ENCODE results near the gene PAIP2B. TPM values are rescaled to one million over a fixed set of nuclear protein-coding genes. Genes with fewer than 3 reads are reported as not detected.
"Not testable (repeated sequence)": the region's sequence is repeated elsewhere in the genome, so short reads cannot be mapped to it uniquely, and the experiment has no call there.

Gene PAIP2B, protein sequence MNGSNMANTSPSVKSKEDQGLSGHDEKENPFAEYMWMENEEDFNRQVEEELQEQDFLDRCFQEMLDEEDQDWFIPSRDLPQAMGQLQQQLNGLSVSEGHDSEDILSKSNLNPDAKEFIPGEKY
- polyA plus RNA-seq (ENCODE audit: insufficient read length in 12 of 12) = 1 to 10 TPM in 11 of 12 donors, not detected in 1; 4.3 to 9.6 (median 6.5) TPM
- long read RNA-seq, donor 1, full-length matches to known transcripts = 6 of 6 reads
- long read RNA-seq, donor 1, partial matches to known transcripts = 0 of 6 reads
- long read RNA-seq, donor 1, other reads (novel, unspliced or antisense) = 0 of 6 reads
- long read RNA-seq, donor 2, full-length matches to known transcripts = 2 of 2 reads
- long read RNA-seq, donor 2, partial matches to known transcripts = 0 of 2 reads
- long read RNA-seq, donor 2, other reads (novel, unspliced or antisense) = 0 of 2 reads
- long read RNA-seq, donor 3, full-length matches to known transcripts = 4 of 4 reads
- long read RNA-seq, donor 3, partial matches to known transcripts = 0 of 4 reads
- long read RNA-seq, donor 3, other reads (novel, unspliced or antisense) = 0 of 4 reads
- long read RNA-seq, donor 4, full-length matches to known transcripts = 1 of 1 reads
- long read RNA-seq, donor 4, partial matches to known transcripts = 0 of 1 reads
- long read RNA-seq, donor 4, other reads (novel, unspliced or antisense) = 0 of 1 reads
- long read RNA-seq, donor 5, full-length matches to known transcripts = 5 of 5 reads
- long read RNA-seq, donor 5, partial matches to known transcripts = 0 of 5 reads
- long read RNA-seq, donor 5, other reads (novel, unspliced or antisense) = 0 of 5 reads
- long read RNA-seq, donor 6 = 0 reads
- long read RNA-seq, donor 7 = 0 reads
- long read RNA-seq, donor 8, full-length matches to known transcripts = 2 of 2 reads
- long read RNA-seq, donor 8, partial matches to known transcripts = 0 of 2 reads
- long read RNA-seq, donor 8, other reads (novel, unspliced or antisense) = 0 of 2 reads
- long read RNA-seq, donor 9, full-length matches to known transcripts = 2 of 2 reads
- long read RNA-seq, donor 9, partial matches to known transcripts = 0 of 2 reads
- long read RNA-seq, donor 9, other reads (novel, unspliced or antisense) = 0 of 2 reads
- long read RNA-seq, donor 10, full-length matches to known transcripts = 2 of 2 reads
- long read RNA-seq, donor 10, partial matches to known transcripts = 0 of 2 reads
- long read RNA-seq, donor 10, other reads (novel, unspliced or antisense) = 0 of 2 reads
- long read RNA-seq, donor 11, full-length matches to known transcripts = 3 of 3 reads
- long read RNA-seq, donor 11, partial matches to known transcripts = 0 of 3 reads
- long read RNA-seq, donor 11, other reads (novel, unspliced or antisense) = 0 of 3 reads

DNA sequence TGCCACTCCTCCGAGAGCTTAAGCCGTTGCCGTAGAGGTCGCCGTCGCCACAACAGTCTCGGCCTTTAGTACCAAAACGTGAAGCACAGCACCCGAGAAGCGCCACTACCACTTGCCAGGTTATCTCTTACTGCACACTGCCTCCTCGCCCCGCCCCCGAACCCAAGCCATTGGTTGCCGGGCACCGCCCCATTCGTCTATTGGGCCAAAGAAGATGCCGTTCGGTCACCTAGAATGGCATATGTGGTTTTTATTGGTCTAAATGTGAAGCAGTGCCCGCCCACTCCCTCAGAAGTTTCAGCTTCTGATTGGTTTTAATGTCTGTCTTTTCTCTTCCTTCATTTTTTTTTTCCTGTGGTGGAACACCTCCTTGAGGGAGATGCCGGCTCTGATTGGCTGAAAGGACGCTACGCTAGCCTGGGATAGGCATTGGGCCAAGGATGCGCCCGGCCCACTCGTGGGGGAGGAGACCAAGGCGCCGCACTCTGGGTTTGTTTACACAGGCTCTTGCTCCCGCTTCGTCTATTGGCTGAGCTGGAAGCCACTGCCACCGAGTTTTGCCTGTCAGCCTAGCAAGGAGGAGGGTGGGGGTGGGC lies at the start of gene PAIP2B:
PAIP2B (minus strand) TSS at position 139 of the 596 bp plus-strand sequence. CDS start 24,514 bp downstream, outside the sequence.
- peak; percentile 99 for DNase-seq

DNA sequence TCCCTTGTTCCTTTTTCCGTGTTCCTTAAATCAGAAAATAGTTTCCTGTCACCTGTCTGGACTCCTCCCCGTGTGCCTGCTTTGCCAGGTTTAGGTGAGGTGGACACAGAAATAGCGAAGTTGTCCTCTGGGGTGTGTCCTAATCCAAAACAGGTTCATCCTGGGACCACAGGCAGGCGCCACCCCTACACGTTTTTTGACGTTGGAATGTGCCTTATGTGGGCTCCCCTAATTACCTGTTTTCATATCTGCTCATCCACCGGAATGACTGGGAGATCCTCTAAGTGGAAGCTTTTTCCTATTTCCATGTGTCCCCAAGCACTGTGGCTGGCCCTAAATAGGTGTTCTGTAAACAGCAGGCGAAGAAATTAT lies 49.0 kb upstream of the PAIP2B start:
- no peak for DNase-seq

DNA sequence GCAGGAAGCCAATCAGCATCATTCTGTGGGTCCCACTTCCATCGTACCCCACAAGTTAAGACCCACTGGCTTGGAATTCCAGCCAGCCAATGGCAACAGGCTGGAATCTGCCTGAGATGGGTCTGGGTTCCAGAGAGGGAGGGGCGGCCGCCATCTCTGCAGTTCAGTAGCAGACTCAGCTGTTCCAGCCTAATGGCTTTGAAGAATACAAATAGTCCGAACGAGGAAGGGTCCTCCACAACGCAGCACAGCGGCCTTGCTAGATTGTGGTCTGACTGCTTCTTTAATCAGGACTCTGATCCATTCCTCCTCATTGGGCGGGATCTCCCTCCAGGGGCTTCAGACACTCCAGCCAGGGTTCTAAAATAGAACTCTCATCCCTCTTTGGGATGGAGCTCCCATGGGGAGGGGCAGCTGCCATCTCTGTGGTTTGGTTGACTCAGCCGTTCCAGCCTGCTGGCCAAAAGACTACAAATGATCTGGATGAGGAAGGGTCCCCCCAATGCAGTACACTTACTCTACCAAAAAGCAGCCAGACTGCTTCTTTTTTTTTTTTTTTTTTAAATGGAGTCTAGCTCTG lies 42.7 kb upstream of the PAIP2B start:
- no peak for DNase-seq

DNA sequence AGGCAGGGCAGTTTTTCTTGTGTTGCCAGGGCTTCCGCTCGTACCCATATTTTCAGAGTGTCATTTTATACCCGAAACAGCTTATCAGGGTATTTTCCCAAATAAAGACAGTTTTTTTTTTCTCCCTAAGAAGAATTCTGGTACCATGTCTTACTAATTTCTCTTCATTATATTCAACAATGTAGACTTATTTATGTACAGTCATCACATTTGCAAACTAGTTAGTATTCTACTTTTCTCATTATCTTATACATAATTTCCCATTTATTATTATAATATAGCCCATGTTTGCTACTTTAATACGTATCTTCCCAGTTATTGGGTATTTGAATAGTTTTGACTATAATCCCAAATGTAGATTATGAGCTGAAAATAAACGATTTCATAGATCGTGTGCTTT lies 36.5 kb upstream of the PAIP2B start:
- DNase-seq = no peak

DNA sequence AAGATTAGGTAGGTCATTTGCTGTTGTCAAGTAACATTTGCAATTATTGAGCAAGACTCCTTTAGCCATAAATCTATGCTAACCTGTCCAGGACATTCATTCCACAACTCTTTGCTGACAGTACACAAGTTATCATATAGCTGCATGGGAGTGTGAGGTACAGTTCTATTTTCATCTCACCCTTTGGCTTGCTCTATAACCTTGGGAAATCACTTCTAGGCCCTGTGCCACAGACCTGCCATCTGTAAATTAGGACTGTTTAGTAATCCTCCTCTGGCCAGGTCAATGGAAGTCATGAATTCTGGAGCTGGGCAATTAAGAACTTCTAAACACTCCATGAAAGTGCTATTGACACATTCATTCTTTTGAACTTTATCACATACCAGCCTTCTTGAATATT lies 34.6 kb upstream of the PAIP2B start:
- DNase-seq = no peak

DNA sequence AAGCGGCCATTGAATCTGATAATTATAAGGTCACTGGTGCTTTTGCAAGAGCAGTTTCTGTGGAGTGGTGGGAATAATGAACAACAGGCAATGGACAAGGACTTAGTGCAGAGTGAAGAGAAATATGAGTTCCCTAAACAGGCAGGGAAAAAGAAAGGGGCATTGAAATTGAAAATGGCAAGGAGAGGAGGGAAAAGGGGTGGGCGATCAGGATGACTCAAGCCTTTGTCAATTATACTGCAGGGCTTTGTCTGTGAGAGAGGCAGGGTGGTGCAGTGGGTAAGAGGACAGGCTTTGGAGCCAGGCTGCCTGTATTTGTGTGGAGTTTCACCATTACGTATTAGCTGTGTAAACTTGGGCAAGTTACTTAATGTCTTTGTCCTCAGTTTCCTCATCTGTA lies 29.5 kb upstream of the PAIP2B start:
- DNase-seq = no peak

DNA sequence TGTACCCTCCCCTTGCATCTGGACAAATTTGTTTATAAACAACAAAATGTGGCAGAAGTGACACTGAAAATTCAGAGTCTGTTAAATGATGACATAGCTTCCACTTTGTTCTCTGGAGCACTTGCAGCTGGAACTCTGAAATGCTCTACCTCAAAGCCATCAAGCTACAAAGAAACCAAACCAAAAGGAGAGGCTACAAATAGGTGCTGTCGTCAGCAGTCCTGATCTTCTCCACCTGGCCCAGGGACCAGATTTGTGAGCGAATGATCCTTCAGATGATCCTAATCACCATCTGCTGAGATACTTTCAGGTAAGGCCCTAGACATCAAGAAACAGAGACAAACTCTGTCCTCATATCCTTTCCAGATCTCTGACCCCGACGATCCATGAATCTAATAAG lies 27.9 kb upstream of the PAIP2B start:
- DNase-seq = no peak

DNA sequence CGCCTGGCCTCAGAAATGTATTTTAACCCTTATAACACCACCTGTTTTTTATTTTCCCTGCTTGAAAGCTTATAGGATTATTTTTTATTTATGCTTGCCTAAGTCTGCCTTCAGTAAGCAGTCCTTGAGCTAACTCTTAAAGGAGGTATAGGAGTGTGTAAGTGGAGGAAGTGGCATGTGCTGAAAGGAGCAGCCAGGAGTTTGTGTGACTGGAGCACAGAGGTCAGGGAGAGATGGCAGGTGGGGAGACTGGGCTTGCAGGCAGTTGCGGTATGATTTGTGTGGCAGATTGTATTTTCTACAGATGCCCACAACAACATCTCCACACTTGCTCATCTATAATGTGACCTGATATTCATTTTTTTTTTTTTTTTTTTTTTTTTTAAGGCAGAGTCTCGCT lies 27.2 kb upstream of the PAIP2B start:
- no peak for DNase-seq

DNA sequence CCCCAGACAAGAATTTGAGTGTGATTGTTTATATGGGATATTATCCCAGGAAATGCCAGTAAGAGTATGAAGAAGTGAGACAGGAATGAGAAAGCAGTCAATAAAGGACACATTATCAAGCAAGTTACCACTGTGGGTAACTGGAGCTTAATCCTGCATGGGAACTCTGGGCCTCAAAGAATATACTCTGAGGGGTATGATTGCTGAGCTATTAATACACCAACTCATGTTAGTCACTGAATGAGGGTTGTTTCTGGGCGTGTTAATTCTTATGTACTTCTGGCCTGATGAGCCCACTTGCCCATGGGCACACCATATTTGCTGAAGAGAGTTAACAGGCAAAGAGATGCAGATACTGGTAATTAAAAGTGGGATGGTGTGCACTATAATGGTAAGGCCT lies 26.6 kb upstream of the PAIP2B start:
- no peak for DNase-seq

DNA sequence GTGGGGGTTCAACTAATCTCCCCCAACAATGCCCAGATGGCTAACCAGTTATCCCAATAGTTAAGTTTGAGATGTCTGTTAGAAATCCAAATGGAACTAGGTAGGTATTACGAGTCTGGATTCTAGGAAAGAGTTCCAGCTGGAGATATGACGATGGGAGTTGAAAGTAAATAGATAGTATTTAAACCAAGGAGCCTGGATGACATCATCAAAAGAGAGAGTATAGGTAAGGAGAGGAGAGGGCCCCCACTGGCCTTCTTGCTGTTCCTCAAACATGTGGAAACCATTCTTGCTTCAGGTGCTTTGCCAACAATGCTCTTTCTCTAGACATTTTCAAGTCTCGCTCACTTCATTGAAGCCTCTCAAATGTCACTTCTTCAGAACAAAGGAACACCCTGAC lies 26.0 kb upstream of the PAIP2B start:
- no peak for DNase-seq

DNA sequence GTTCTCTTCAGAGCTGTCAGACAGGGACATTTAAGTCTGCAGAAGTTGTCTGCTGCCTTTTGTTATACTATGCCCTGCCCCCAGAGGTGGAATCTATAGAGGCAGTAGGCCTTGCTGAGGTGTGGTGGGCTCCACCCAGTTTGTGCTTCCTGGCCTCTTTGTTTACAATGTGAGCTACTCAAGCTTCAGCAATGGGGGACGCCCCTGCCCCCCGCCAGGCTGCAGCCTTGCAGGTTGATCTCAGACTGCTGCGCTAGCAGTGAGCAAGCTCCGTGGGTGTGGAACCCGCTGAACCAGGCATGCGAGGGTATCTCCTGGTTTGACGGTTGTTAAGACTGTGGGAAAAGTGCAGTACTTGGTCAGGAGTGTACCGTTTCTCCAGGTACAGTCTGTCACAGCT lies 24.0 kb upstream of the PAIP2B start:
- no peak for DNase-seq

DNA sequence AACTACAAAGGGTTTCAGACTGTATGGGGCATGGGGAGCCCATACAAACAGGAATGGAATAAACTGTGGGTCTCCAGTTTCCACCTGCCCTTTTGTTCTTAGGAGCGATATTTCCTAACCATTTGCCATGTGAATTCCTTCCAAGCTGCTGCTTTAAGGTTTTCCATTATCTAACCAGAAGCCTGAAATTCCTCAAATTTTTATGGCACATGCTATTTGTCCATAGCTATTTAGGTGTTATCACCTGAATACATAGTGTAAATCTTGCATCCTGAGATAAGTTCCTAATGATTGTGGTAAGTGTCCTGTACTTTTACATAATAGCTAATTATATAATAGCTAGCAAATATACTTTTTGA lies 17.4 kb upstream of the PAIP2B start:
- no peak for DNase-seq

DNA sequence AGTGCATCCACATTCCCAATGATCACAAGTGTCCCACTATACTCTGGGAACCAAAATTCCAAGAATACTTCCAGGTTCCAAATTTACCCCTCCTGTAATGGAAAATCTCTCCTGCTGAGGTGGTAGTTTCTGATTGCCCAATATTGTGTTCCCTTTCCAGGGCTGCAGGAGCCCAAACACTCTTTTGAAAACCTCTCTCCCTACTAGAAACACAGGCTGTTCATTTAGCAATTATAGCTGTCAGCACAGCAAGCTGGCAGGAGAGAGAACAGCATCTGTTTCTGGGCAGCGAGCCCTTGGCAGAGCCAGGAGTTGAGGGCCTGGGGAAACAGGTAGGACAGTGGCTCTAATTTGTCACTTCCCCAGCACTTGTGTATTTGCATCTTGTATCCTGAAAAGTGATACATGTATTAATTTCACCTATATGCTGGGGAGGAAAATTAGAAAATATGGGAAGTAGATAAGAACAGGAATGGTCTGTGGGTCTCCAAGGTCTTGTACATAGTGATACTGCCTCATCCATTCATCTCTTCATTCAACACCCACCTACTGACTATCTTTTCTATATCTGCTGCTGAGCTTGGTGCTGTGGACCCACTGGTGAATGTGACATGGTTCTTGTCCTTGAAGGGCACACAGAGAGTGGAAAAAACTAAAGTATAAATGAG lies 16.9 kb upstream of the PAIP2B start:
- DNase-seq = no peak

DNA sequence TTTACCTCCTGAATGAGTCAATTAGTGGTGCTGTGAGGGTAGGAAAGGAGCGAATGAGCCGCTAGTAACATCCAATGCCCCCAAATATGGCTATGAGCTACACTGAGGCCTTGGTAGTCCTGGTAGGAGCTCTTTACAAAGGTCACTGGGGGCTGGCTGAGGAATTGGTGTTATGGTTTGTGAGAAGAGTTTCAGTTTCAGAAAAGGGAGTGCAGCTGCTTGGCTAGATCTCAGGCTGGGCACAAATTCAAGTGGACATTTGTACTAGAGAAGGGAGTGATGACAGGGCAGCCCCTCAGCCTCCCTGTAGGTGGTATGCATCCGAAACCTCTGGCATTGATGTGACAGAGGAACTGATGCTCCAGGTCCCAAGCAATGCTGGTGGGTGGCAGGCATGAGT lies 13.9 kb upstream of the PAIP2B start:
- peak; percentile 36 for DNase-seq

DNA sequence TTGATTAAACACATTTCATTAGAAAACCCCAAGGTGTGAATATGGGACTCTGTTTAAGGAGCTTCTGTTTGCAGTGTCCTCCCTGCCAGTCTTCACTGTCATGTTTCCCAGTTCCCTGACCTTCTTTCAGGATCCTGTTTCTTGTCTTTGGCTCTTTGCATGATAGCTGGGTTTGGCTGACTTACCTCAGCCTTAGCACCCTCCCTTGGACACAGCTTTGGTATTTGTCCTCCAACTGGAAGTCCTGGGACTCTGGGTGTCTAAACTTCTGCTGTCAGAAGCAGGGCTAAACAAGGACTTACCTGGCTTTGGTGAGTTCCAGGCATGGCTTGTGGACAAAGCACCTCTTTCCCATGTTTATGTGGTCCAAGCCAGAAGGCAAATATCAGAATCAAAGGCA lies 11.2 kb upstream of the PAIP2B start:
- no peak for DNase-seq

DNA sequence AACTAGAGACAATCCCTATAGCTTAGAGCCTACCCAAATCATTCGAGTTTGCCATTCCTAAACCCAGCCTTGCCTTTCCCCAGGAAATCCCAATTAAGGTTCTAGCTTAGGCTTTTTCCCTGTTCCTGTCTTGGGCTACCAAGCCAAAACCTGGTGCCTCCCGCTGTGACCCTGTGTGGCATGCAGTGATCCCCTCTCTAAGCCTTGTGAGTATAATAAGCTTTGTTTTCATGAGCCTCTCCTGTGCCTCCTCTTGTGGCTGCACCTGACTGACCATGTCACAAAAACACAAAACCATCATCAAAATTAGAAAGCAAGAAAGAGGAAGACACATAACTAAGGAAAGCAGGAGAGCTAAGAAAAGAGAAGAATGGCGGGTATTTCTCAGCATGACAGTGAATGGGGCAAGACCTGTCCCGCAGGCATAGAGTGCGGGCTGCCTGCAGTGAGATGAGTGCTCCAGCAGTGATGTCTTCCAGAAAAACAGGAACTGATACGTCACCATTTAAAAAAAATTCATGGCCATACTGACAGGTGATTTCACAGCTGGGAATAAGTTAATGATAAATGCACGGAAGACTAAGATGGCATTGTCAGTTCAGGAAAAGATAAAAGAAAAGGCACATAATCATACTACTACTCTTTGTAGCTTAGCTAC lies 9.2 kb upstream of the PAIP2B start:
- DNase-seq = no peak

DNA sequence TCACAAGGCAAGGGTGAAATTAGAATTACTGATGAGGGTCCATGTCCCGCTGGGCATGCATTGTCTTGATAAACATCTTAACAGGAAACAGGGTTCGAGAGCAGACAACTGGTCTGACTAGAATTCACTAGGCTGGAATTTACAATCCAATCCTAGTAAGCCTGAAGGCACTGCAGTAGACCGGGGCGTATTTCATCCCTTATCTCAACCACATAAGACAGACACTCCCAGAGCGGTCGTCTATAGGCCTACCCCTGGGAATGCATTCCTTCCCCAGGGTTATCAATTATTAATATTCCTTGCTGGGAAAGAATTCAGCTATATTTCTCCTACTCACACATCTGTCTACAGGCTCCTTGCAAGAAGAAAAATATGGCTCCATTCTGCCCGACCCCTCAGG lies 6.2 kb upstream of the PAIP2B start:
- not testable (repeated sequence) for DNase-seq

DNA sequence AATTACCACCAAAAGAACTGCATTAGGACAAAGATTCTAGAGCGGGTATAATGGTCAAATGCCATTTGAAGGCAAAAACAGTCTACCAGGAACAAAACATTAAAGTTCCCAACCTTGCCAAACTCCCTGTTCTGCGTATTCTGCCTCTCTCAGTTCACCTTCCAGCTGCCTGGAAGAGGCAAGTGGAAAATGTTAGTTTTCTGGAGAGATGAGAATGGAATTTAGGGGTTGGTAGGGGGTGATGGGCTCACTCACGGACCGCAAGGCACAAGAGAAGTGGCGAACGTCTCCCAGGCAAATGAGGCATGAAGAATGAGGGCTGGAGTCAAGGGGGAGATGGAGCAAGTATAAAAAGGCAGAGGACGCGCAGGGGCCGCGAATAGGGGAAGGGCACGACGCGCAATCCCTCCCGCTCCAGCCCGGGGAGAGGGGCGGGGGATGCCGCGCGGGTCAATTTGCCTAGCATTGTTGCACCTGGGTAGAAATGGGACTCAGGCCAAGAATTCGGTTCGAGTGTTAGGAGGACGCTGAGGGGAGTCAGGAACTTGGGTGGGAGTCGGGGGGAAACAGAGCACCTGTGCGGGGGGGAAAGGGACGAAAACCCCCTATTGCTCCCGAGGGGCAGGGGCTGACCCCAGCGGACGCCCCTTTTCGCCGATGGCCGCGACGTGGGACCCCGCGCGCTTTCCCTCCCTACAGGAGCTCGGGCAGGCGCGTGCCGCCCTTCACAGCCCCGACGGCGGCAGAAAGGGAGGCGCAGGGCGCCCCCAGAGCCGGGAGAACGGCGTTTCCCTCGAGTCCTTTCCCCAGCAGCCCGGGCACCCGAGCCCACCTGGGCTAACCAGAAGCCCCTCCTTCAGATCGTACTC lies 573 bp downstream of the PAIP2B start:
- DNase-seq = peak; percentile 59

DNA sequence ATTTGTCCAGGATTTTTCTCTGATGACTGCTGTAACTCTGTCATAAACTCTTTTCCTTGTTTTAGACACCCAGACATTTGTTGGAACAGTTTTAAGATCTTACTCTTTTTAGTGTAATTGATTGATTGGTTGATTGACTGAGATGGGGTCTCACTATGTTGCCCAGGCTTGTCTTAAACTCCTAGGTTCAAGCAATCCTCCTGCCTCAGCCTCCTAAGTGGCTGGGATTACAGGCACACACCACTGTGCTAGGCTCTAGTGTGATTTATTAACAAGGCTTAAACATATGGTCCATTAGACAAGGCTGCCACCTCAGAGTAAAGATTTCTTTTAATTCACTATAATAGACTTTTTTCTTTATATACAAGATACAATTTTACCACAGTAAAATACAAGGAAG lies 2.0 kb downstream of the PAIP2B start:
- no peak for DNase-seq
